ENCODE results near the gene SSU72. TPM values are rescaled to one million over a fixed set of nuclear protein-coding genes. Genes with fewer than 3 reads are reported as not detected.

Gene SSU72
- total RNA-seq, 1 donor from 2014 or later = 118 TPM

GRCh38 chr1:1612104-1612400 lies 37.4 kb upstream of the SSU72 start:
- no peak overlapping the region for H3K4me3 Mint-ChIP-seq
- no peak for TF ChIP-seq CTCF (IDR thresholded peaks at IDR 0.05)
- peaks cover 30% of the 10 kb centered on the region for H3K4me1 Mint-ChIP-seq
- DNase-seq (no peak), ATAC-seq (ENCODE audit: low read depth) (no peak)
- ChIA-PET CTCF (no interaction called here), POLR2A (interaction anchor here (0.6 to 0.7 kb wide), 3 partner anchors 7 to 297 kb away, joined by 3 read pairs; no protein-coding TSS in a partner anchor)
- peaks cover 4% of the 10 kb centered on the region for H3K36me3 Mint-ChIP-seq (ENCODE audit: low read depth)
- no peaks in the 10 kb centered on the region for H3K27me3 Mint-ChIP-seq
- intact Hi-C loops (cut with micrococcal nuclease) = no loop called here
- H3K9me3 Mint-ChIP-seq = no peaks in the 10 kb centered on the region
- H3K27ac Mint-ChIP-seq = no peak overlapping the region

- H3K27ac Mint-ChIP-seq = no peak overlapping the region
- ChIA-PET POLR2A (no interaction called here), CTCF (no interaction called here)
- no peaks in the 10 kb centered on the region for H3K27me3 Mint-ChIP-seq
- peaks cover 4% of the 10 kb centered on the region for H3K36me3 Mint-ChIP-seq (ENCODE audit: low read depth)
- DNase-seq (no peak), ATAC-seq (ENCODE audit: low read depth) (no peak)
- no peaks in the 10 kb centered on the region for H3K9me3 Mint-ChIP-seq
- no peak for TF ChIP-seq CTCF (IDR thresholded peaks at IDR 0.05)
- no peak overlapping the region for H3K4me3 Mint-ChIP-seq
- intact Hi-C loops (cut with micrococcal nuclease) = no loop called here
- H3K4me1 Mint-ChIP-seq = peaks cover 33% of the 10 kb centered on the region
Observed at GRCh38 chr1:1610796-1611195, 36.1 kb upstream of the SSU72 start.

- ATAC-seq (ENCODE audit: low read depth) (no peak), DNase-seq (no peak)
- Mint-ChIP-seq H3K36me3 (ENCODE audit: low read depth) (peaks cover 3% of the 10 kb centered on the region), H3K4me3 (no peak overlapping the region), H3K27me3 (no peaks in the 10 kb centered on the region), H3K27ac (no peak overlapping the region), H3K9me3 (no peaks in the 10 kb centered on the region), H3K4me1 (peaks cover 32% of the 10 kb centered on the region)
- POLR2A ChIA-PET = no interaction called here
- no peak for TF ChIP-seq CTCF (IDR thresholded peaks at IDR 0.05)
- CTCF ChIA-PET = no interaction called here
- intact Hi-C loops (cut with micrococcal nuclease) = no loop called here
Observed at GRCh38 chr1:1609822-1610485, 35.3 kb upstream of the SSU72 start.

- no peak overlapping the region for H3K4me3 Mint-ChIP-seq
- DNase-seq (no peak), ATAC-seq (ENCODE audit: low read depth) (no peak)
- ChIA-PET CTCF (no interaction called here), POLR2A (interaction anchor here (0.5 to 1.4 kb wide), 6 partner anchors 8 to 217 kb away, joined by 3 to 7 read pairs (median 3); partner anchors contain the start of gene MIB2)
- no peak for TF ChIP-seq CTCF (IDR thresholded peaks at IDR 0.05)
- H3K9me3 Mint-ChIP-seq = no peaks in the 10 kb centered on the region
- no peaks in the 10 kb centered on the region for H3K36me3 Mint-ChIP-seq (ENCODE audit: low read depth)
- H3K27me3 Mint-ChIP-seq = no peaks in the 10 kb centered on the region
- no peak overlapping the region for H3K27ac Mint-ChIP-seq
- H3K4me1 Mint-ChIP-seq = peaks cover 30% of the 10 kb centered on the region
- intact Hi-C loops (cut with micrococcal nuclease) = no loop called here
Observed at GRCh38 chr1:1606232-1606631, 31.6 kb upstream of the SSU72 start.

GRCh38 chr1:1605724-1606123 lies 31.1 kb upstream of the SSU72 start:
- TF ChIP-seq CTCF (IDR thresholded peaks at IDR 0.05) = no peak
- H3K4me3 Mint-ChIP-seq = no peak overlapping the region
- ChIA-PET POLR2A (no interaction called here), CTCF (no interaction called here)
- H3K36me3 Mint-ChIP-seq (ENCODE audit: low read depth) = no peaks in the 10 kb centered on the region
- H3K27ac Mint-ChIP-seq = no peak overlapping the region
- intact Hi-C loops (cut with micrococcal nuclease) = no loop called here
- H3K27me3 Mint-ChIP-seq = no peaks in the 10 kb centered on the region
- H3K9me3 Mint-ChIP-seq = no peaks in the 10 kb centered on the region
- ATAC-seq (ENCODE audit: low read depth) (no peak), DNase-seq (no peak)
- peaks cover 30% of the 10 kb centered on the region for H3K4me1 Mint-ChIP-seq
